HG03571 (cell line): ENCODE measurements around the gene ARHGAP26.

Source experiments
- ATAC-seq: cut with Tn5 transposase; IDR thresholded peaks from one replicate; pipeline ENCODE4 v1.9.1; 2021; ENCODE audit not compliant: unreplicated experiment

The ARHGAP26 gene

DNA sequence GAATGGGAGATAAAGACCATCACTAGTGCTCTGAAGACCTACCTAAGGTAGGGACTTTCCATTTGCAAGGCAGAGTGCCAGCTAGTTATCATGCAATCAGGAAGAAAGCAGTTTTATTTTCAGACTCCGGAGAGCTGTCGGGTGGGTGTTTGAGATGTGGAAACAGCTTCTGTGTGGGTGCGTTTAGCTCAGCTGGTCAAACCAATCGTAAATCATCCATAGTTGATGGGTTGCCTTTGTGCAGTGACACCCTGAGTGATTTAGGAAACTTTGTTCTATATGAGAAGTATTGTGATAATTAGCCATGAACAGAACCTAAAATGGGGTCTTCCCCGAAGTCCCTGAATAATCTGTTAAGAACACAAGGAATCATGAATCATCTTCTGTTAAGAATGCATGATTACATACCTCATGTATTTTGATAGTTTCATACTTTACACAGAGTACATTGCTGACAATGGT, 284.3 kb downstream of the ARHGAP26 start:
- peak; percentile 41 for ATAC-seq

DNA sequence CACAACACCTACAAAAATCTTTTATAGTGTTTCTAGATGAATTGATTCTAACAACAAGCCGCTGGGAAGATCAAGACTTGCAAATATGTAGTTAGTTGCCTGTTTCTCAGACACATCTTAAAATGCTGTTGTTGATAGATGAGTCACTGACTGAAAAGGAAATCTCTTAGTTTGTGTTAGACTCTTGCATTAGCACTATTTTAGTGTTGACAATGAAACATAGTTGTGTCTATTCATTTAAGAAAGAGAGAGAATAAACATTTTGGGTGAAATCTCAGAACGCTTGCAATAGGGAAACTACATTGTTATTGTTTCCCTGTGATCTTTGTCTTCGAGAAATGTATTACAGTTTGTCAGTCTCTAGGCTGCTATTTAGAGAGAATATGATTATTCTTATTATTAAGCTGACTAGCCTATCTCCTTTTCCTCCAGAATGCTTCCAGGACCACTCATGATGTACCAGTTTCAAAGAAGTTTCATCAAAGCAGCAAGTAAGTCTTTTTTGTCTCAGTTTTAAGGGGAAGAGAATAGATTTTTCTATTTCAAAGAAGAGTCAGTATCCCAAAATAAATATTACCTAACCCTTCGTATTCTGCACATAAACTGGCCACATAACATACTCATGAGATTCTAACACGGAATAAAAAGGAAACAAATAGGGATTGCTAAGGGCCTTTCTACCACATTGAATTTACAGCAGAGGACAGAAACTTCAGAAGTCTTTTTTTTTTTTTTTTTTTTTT, 285.6 kb downstream of the ARHGAP26 start:
- ATAC-seq = no peak

DNA sequence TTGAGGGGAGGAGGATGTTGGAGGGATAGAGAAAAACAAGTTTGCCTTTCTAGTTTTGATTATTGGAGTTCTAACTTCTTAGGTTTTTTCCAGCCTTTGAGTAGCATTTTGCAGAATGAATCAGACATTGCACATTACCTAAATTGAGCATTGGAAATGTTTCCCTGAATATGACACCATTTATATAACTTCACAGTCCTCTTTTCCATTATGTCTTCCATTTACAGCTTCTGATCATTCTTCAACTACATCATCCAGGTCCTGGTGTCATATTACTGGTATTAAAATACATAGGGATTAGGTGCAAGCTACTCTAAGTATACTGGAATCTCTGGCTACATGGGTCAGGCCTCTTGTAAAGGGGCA, 286.1 kb downstream of the ARHGAP26 start:
- ATAC-seq = no peak

DNA sequence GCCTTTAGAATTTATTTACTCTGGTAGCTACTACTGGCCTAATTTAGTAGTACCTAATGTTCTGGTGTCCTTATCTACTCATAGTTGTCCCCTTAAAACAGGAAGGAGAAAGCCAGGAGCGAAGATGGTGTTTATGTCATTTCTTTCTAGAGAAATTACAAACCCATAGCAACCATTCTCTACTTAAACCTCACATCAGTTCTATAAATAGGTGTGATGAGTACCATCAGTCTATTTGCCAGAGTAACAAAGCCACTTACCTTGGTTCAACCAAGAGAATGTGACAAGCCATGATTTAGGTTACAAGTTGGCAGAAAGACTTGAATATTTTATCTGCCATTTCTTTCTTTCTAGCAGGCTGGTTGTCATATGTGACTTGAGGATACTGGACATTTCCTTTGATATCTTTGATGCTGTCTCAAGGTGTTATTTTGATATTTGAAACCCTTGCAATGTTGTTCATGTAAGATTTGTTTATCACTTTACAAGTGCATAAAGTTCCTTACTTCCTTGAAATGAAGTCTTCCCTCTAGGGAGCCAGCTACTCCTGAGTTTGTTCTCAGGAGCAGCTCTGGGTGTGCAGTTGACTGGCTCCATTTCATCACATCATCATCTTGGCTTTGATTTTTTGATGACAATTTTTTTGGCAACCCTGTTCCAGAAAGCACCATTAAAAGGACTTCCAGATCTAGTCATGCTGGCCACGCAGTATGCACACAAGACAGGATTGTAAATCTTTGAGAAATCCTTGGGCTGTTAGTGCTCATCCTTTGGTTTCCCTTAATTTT, 286.8 kb downstream of the ARHGAP26 start:
- ATAC-seq = peak; percentile 26

DNA sequence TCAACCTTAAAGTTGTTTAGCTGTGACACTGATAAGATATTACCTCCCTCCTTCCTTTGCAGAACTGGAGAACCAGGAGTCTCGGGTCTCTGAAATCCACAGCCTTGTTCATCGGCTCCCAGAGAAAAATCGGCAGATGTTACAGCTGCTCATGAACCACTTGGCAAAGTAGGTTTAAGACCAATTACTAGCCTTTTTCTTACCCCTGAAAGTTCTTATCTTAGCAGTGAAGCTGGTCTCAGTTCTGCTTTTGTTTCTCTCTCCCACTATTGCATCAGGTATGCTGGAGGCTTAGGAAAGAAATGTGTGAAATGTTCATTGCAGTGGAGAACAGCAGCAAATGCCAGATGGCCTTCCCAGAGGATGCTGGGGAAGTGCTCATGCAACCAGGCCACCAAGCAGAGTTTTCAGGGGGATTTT, 287.4 kb downstream of the ARHGAP26 start:
- no peak for ATAC-seq

DNA sequence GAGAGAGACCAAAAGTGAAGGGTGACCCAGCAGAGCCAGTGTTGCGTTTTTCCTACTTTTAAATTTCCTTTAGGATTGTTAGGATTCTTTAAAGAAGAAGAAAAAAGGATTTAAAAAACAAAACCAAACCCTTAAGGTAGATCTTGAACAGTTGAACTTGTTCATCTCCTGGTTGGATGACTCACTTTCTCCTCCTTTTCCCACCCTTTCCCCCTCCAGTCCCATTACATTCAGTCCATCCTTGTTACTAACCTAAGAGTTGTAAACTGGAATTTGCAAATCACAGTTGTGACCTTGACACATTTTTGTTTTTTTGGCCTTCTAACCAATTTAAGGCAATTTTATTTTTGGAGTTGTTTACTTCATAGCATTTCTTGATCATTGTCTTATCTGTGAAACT, 289.2 kb downstream of the ARHGAP26 start:
- ATAC-seq = no peak

DNA sequence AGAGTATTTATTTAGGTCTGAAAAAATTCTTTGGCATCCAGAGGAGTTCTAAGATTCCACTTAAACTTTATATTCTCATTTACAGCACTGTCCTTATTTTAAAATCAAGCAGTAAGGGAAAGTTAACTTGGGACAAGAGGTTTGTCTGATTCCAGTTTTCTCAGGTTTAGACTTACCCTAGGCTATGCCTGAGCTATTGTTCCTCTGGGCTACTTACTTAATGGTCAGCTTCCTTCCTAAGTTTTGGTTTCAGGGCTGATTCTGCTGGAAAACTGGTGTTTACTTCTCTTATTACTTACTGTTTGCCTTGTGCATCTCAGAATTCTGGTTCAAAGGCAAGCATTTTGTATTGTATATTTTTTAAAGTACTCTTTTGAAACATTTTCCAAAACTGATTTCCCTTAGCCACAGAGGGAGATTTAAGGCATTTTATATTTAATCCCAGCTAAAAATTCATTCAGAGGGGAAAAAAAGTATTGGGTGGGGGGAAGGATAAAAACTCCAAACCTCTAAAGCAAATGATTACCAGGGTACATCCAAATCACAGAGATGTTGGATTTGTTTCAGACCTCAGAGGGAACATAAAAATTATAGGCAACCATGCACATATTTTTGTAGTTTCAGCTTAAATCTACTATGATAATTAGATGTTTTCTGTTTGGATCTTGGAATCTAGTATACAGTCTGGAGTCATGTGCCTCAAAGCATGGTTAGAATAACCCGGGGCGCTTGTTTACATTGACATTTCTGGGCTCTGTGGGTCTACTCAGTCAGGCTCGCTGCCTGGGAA, 290.0 kb downstream of the ARHGAP26 start:
- ATAC-seq = no peak

DNA sequence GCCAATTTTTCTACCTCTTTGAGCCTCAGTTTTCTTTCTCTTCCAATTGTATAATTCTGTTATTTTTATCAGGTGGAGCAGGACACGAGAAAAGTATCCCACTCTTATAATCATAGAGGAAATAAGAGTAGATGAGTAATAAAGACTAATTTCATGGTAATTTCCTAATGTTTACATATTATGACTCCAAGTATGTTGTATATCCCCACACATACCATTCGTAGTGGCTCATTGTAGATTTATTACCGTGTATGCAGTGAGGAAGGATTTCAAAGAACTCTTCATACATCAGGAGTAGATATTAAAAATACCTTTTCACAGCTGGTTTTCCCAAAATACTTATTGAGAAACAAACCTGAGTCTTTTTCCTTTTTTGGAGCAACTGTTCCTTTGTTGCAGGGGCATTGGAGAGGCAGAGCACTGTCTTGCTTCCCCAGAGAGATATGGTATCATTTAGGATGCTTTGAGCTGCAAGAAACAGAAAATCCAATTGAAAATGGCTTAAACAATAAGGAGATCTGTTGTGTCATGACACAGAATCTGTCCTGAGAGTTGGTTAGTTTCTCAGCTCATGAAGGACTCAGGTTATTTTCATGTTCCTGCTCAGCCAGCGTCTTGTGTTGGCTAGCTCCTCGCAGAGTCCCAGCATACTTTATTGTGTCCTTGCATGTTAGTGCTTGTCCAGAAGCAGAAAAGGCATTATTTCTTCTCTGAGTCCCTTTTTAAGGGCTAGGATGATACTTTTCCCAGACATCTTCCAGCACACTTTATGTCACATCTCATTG, 291.2 kb downstream of the ARHGAP26 start:
- no peak for ATAC-seq

DNA sequence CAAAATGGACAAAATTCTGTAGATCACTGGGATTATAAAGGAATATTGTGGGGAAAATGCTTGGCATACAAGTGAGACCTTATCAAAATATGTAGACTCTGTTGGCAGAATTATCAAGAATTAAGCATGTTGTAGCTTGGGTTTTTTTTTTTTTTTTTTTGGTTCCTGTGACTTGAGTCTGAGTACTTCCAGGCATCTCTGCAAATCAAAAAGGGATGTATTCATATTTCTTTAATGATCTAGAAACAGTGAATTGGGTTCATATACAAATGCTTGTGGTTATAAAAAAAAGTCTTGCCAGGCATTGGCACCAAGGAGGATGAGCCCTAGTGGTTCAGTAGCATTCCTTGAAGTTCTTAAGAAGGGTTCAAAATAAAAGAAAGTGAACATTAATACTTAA, 292.2 kb downstream of the ARHGAP26 start:
- no peak for ATAC-seq

DNA sequence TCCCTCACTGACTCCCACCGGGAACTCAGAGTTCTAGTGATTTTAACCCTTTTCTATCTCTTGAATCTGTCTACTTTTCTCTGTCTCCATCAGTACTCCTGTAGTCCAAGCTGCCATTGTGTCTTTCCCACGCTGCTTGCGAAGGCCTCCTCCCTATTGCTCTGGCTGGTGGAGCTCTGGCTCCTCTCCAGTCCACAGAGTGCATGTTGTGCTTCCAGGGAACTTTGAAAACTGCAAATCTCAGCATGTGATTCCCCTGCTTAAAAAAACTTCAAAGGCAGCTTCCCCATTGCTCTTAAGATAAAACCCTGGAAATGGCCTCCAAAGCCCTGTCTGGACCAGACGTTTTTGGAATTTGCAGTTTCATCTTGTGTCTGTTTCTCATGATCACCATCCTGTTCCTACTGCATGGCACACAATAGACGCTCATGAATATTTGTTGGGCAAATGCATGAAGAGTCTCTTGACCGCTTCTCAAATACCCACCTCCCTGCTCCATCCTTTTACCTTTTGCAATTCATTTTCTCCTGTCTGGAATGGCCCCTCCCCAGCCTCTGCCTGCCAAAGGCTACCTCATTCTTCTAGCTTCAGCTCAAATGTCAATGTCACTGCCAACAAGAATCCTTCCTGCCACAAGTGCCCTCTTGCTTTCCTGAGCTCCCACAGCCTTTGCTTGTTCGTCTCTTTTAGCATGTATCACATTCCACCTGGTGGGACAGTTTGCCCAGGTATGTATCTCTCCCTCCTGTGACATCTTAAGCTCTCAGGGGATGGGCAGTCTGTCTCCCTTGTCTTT, 293.2 kb downstream of the ARHGAP26 start:
- no peak for ATAC-seq

DNA sequence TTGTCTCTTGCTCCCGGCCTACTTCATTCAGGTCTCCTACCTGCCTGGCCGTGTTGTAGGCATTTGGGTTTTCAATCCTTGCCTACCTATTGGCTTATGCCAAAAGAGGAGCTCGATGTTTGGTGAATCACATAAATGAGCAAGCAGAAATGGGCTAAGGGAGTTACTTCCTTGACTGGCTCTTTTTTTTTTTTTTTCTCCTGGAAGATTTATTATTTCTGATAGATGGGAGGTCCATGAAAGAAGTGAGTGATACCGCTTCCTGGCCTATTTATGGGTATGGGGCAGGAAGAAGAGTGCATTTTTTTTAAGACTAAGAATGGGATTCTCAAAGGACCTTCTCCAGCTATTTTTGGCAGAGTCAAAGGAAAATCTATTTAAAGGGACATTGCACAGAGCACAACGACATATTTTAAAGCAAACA, 294.1 kb downstream of the ARHGAP26 start:
- ATAC-seq = no peak

DNA sequence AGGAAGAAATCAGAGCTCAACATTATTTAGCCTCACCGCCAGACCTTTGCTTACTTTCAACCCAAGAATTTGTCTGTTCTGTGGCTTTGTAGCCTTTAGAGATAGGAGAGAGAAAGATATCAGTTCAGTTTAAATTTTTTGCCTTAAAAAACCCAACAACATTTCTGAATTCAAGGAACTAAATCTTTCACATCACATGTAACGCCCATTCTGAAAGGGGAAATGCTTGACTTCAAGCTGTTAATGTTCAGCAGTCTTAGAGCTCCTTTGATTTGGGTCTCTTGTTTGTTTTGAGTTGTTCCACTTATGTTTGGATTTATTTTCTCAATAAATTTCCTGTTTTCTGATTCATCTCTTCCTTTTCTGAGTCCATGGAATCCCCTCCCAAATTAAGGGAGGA, 294.5 kb downstream of the ARHGAP26 start:
- no peak for ATAC-seq

DNA sequence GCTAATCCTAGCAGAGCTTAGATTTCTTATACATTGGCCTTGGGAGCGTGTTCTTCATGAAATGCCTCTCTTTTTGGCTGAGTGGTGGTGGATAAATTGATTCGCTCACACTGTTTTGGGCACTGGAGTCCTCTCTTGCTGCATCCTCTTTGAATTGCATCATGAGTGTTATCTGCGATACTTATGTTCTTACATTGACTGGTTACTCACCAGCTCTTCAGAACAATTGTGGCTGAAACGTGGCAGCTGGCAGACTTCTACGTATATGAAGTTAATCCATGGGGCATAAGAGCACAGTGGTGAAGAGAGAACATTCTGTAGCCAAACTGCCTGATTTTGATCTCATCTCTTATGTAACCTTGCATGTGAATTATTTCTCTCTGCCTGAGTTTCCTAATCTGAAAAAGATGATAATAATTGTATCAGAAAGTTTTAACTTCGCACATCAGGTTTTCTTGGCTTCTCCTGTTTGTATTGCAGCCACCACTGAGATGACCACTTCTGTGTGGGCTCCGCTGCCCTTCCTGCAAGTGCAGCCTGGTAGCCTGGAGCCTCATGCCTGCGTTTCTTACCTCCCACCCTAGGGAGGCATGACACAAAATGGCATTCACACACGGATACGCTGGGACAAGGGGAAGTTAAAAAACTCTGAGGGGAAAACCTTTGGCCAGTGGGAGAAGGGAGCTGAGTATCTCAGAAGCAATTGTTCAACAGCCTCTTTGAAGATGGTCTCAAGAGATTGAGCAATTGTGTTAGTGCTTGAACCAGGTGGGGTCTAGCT, 295.2 kb downstream of the ARHGAP26 start:
- ATAC-seq = no peak

DNA sequence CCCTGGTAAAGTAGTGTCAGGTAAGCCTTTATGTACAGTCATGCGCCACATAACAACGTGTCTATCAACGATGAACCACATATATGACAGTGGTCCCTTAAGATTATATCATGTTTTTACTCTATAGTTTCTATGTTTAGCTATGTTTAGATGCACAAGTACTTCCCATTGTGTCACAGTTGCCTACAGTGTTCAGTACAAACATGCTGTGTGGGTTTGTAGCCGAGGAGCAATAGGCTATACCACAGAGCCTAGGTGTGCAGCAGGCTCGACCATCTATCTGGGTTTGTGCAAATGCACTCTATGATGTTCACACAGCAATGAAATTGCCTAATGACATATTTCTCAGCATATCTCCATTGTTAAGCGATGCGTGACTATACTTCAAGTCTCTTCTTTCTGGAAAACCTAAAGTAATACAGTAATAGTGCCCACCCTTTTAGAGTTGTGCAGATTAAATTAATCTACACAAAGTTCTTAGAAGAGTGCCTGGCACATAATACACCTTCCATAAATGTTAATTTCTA, 295.9 kb downstream of the ARHGAP26 start:
- ATAC-seq = no peak

DNA sequence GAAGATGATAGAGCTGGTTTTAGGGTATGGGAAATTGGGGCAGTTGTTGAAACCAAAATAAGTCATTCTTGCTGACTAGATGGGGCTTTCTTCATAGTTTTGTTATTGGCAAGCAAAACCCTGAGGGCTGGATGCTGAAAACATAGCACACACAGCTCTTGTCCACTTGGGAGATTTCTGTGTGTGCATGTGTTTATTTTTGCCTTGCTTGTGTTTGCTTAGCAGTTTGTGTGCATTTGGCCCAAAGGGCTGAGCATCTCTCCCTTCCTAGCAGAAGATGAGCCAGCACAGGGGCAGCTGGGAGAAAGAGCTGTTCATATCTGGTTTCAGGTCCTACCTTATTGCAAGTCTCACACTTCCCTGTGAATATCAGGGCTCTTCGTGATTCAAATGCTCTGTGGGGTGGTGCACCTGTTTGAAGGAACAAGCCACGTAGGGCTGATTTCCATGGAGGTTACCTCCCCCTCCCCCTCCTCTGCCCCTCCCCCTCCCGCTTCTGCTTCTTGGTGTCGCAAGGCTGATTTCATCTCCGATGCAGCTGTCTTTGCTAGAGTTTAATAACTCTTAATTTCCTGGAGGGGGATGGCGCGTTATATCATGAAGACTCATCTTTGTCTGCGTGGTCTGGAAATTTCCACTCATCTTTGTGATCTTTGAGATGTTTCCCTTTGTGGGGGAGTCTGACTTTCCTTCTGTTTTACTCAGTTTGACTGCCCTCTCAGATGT, 296.5 kb downstream of the ARHGAP26 start:
- ATAC-seq = peak; percentile 60

DNA sequence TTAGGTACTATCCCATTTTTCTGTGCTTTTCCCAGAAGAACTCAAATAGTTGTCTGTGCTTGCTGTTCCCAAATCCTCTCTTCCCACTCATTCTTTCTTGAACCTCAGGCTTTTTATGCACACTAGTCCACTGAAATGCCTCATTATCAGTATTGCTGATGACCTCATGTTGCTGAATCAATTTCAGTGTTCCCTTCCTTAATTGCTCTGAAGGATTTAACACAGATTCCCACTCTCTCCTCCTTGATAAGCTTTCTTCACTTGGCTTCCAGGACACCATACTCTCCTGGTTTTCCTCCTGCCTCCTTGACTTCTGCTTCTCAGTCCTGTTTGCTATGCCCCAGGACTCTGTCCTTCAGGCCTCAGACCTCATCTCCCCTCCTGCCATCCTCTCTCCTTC, 298.5 kb downstream of the ARHGAP26 start:
- ATAC-seq = no peak

DNA sequence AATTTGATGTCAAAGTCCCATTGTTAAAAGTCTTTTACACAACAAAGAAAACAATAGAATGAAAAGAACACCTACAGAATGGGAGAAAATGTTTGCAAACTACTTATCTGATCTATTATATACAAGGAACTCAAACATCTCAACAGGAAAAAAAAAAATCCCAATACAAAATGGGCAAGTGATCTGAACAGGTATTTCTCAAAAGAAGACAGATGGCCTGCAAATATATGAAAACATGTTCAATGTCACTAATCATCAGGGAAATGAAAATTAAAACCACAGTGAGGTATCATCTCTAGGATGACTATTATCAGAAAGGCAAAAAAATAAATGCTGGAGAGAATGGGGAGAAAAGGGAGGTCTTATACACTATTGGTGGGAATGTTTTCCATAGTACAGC, 301.8 kb downstream of the ARHGAP26 start:
- no peak for ATAC-seq

DNA sequence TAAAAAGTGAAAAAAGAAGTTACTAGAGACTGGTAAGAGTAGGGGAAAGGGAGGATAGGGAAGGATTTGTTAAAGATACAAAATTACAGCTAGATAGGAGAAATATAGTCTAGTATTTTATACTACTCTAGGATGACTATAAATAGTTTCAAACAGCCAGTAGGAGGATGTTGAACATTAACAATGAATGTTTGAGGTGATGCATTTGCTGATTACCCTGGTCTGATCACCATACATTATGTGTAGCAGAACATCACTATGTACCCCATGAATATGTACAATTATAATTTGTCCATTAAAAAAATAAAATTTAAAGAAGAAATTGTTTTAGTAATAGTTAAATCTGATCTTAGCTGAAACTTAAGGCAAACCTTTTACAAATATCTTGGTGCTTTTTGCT, 302.6 kb downstream of the ARHGAP26 start:
- ATAC-seq = no peak
